Stimulated activated CD4-positive, alpha-beta T cell treated with anti-CD3 and anti-CD28 coated beads, TNF-alpha, amount 100 ng/mL, for 48 hours (primary cell): ENCODE data around the gene GDPD5.

Source experiments
- DNase-seq, 3 donors: peaks; one replicate each; pipeline ENCODE4 v3.0.0-alpha.2; 2020; ENCODE audit warnings: low read depth in 3 of 3

GDPD5 gene

DNA sequence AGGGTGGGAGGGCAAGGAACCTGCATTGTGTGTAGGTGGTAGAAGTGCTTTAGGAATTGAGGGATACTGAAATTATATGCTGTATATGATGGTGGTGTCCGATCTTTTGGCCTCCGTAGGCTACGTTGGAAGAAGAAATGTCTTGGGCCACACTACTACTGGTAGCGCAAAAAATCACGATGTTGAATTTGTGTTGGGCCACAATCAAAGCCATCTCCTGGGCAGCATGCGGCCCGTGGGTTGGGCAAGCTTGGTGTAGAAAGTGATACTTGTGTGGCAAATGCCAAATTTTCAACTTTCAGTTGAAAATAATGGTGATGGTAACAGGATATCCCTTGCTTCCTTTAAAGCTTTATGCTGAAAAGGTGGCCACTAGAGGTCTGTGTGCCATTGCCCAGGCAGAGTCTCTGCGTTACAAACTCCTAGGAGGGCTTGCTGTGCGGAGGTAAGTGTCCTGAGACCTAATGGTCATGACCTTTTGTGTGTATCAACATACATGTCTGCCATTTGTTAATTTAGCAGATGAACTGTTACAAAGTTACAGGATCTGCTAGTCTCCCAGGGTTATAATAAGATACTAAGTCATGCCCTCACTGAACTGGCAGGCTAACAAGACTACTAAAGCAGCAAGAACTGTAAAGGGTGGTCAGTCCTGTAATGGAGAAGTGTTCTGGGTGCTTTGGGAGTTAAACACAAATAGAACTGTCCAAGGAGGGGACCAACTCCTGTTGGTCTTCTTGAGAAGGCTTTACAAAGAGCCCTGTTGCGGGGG is 123.6 kb downstream of the GDPD5 start:
- no peak for DNase-seq

DNA sequence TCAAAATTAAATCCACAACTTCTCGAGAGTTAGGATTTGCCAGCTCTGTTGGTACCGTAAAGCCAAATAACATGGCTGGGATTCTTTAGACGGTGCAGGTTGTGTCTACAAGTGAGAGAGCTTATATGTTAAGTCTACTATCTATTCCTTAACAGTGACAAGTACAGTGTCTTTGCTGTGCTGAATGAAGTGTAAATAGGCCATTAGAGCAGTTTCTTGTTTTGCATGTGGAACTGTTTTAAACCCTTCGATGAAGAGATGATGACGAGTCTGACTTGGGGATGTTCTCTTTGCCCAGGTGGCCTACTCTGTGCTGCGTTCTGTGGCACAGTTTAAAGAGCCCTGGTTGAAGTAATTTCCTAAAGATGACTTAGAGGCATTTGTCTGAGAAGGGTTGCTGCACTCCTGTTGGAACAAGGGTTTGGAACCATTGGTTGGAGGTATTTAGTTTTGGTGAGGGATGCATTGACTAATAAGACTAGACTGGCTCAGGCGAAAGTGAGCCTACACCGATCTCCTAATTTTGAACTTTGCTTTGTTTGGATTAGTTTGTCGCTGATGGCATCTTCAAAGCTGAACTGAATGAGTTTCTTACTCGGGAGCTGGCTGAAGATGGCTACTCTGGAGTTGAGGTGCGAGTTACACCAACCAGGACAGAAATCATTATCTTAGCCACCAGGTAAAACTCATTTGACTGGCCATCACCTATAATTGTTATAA is 125.4 kb downstream of the GDPD5 start:
- no peak for DNase-seq

DNA sequence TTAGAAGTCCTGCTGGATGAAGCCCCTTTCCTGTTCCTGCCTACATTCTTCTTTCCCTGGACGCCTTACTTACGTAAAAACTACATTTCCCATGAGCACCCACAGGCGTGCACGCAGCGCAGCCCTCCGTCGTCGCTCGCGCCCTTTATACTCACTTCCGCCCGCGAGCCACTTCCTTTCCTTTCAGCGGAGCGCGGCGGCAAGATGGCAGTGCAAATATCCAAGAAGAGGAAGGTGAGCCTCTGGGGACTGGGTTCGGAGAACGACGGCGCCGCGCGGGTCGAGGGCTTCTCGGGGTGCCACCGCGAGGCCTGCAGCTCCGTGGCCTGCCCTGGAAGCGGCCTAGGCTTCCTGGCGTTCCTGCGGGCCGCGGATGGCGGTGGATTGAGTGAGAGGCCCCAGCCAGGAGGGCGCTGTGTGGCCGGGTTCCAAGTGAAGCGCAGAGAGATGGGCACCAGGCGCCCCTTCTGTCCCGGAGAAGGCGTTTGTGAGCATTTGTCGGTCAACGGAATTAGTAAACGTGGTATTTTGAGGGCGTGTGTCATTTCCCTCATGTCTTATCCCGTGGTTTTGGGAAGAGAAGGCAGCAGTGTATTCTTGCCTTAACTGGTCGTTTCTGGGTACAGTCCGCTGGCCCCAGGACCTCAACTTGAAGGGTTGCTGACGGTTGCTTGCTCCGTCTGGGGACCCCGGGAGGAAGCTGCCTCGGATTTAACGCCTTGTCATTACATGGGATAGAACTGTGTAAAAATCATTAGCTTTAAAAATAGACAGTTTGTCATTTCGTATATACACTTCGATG is 126.2 kb downstream of the GDPD5 start, which contains the start of gene RPS3:
Gene RPS3, plus strand, starts transcription at position 175 of the 802 bp plus-strand sequence. Its CDS starts 30 bp downstream, at position 205.
- DNase-seq: peak; percentile 81 to 84 (median 82)

DNA sequence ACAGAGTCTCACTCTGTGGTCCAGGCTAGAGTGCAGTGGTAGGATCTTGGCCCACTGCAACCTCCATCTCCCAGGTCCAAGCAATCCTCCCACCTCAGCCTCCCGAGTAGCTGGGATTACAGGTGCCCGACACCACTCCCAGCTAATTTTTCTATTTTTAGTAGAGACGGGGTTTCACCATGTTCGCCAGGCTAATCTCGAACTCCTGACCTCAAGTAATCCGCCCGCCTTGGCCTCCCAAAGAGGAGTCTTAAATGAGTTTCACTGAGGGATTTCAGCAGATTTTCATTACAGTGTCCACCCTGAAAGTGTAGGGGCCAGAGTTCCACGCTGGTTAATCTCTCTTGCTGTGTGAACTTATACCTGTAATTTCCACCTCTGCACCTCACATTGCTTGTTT is 126.8 kb downstream of the GDPD5 start:
- no peak for DNase-seq

DNA sequence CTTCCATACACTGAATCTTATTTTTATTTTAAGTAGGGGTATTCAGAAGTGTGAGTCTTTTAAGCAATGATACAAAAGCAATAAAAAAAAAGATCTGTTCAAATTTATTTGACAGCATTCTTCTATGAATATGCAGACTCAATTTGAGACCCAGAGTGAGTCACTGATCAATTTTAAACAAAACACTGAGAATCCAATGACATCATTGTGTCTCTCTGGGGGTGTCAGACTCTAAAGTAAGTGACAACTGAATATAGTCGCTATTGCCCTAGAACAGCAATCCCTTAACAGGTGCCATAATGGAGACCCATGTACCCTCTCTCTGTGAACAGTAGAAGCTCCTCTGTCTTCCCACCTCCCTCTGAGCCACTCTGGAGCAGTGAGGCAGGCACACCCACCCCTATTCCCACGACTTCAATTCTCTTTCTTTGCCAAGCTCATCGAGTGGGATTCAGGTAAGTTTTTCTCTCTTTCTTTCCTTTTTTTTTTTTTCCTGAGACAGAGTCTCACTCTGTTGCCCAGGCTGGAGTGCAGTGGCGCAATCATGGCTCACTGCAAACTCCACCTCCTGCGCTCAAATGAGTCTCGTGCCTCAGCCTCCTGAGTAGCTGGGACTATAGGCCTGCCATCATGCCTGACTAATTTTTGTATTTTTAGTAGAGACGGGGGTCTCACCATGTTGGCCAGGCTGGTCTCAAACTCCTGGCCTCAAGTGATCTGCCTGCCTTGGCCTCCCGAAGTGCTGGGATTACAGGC is 131.5 kb downstream of the GDPD5 start:
- no peak for DNase-seq

DNA sequence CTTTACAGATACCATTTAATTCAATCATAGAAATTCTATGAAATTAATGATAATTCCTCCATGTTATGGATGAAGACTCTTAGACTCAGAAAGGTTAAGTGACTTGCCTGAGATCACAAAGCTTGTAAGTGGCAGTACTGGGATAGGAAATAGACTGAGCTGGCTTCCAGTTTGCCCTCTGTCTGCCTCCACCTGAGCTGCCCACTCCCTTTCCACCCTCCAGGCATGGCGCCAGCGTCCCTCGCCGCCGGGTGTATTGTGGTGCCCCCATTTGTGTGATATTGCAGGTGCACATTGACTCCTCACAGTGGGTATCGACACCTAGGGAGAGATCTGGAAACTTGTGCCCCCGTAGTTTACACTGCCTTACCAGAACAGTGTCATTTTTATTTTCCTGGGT is 135.8 kb downstream of the GDPD5 start:
- no peak for DNase-seq

DNA sequence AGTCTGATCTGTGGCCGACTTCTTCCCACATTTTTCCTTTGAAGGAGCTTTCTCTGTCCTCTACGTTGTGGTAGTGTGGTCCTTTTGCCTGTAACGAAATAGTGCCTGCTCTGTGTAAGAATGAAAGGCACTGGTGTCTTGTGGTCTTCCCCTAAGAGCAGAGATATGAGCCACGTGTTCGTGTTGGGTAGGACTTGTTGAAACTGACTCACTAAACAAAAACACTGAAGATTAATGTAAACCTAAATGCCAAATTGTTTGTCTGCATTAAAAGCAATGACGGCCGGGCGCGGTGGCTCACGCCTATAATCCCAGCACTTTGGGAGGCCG is 136.5 kb downstream of the GDPD5 start:
- no peak for DNase-seq

DNA sequence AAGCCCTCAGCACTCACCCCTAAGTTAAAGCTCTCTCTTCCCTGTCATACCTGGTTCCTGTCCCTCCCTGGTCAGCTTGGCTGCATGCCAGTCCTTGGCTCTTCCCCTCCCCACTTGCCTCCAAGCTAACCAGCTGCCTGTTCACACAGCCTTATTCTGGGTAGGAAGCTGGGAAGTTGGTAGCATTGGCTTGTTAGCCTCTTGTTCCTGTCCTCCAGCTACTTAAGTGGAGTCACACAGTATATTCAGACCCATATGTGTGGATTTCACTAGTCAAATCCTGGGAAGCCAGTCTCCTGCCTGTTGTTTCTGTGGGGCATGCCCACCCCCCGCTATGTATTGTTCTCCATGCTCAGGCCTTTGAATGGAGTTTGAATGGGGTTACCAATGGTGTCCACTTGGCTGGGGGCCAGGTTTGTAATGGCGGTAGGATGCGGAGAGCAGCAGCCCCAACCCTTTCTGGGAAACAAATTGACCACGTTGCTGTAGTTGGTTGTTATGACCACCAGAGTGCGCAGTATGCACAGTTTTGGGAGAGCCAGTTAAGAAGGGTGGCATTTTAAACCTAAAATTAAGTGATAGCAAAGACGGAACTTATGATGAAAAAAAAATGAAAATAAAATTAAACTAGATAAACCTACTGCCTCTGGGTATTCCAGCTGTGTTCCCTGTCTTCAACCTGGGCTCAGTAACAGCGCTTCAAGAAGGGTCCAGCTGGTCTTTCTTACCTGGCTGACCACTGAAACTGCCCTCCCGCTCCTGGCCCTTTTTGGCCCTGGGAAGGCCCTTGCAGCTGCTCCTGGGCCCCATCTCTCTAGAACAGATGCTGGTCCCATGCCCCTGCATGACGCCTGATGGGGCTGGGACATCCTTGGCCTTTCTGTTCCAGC is 137.1 kb downstream of the GDPD5 start:
- DNase-seq: peak; percentile 54 to 58 (median 55)

DNA sequence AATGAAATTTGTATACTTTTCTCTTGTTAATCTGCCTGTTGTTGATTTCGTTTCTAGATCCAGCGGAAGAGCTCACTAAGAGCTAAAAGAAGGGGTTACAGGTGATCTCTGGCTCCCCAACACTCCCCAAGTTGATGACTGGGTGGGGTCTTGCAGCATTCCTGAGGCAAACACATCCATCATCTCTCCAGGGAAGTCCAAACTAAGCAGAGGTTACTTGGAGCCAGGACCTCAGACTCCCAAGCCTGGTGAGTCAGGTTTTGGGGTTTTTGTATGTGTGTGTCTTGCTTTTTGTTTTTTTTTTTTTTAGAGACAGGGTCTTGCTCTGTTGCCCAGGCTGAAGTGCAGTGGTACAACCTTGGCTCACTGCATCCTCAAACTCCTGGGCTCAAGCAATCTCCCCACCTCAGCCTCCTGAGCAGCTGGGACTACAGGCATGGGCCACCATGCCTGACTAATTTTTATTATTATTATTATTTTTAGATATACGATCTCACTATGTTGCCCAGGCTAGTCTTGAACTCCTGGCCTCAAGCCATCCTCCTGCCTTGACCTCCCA is 137.9 kb downstream of the GDPD5 start:
- no peak for DNase-seq

DNA sequence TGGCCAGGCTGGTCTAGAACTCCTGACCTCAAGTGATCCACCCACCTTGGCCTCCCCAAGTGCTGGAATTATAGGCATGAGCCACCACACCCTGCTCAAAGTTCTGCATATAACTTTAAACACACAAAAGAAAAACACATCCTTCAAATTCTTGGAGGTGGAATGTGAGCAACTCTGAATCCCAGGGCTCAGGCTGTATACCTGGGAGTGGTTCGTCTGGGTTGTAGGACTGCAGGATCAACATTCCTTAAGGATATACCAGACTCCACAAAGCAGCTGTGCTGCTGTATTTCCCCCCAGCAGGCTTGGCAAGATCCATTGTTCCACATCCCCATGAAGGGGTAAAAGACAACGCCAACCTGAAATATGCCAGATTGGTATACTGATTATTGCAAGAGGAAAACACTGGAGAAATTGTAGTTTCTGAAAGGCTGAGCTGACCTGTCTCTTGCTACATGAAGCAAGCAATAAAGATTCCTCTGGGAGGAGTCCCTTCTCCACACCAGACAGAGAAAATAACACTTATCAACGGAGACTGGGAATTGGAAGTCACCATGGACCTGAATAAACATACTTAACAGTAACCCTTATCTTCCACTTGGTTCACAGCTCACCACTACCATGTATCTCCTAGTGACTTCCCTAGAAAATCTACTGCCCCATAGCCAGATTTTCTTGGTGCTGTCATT is 138.7 kb downstream of the GDPD5 start:
- DNase-seq: no peak
